K562 (cell line): ENCODE results near the gene KRT76. TPM values are rescaled to one million over a fixed set of nuclear protein-coding genes. Genes with fewer than 3 reads are reported as not detected.

Experiments used
- CBX2 ChIP-seq: fragments of 200-600 bp; sonication (generic); IDR thresholded peaks from one replicate; pipeline ENCODE4 v1.6.1; 2012; ENCODE audit warnings: mild to moderate bottlenecking, low read length, inconsistent platforms; ENCODE audit not compliant: insufficient read depth, poor library complexity, severe bottlenecking
- CTCFL ChIP-seq: IDR thresholded peaks from 2 replicates; pipeline ENCODE4 v1.6.1; 2011; ENCODE audit warnings: borderline replicate concordance, low read depth, mild to moderate bottlenecking, moderate library complexity, low read length; ENCODE audit not compliant: insufficient read depth, poor library complexity, severe bottlenecking
- CUX1 ChIP-seq: fragments of 200-800 bp; sonication (Bioruptor generic); IDR thresholded peaks from 2 replicates; pipeline ENCODE4 v1.6.1; 2016; ENCODE audit warnings: missing genetic modification characterization, missing compliant biosample characterization
- DMBX1 ChIP-seq: fragments of 250-450 bp; sonication (Bioruptor Pico); IDR thresholded peaks from 2 replicates; pipeline ENCODE4 v1.8.0; 2022; ENCODE audit warnings: inconsistent platforms, mild to moderate bottlenecking, moderate library complexity, borderline replicate concordance
- ELF4 ChIP-seq: fragments of 450-650 bp; formaldehyde crosslinking; IDR thresholded peaks from 2 replicates; pipeline ENCODE4 v1.4.0; 2022; ENCODE audit warnings: missing genetic modification characterization
- ETS1 ChIP-seq: conservative IDR thresholded peaks from 2 replicates; pipeline ENCODE4 v1.6.1; 2011; ENCODE audit warnings: low read depth, mild to moderate bottlenecking, low read length; ENCODE audit not compliant: control insufficient read depth
- FOXA3 ChIP-seq, 2 experiments: fragments of 450-650 bp in 1 of 2; sonication (generic) in 1 of 2; formaldehyde crosslinking; IDR thresholded peaks in 1 of 2; conservative IDR thresholded peaks in 1 of 2; 2 replicates each; pipeline versions ENCODE4 v1.4.0 to v1.8.0; 2020 to 2022; ENCODE audit warnings: mild to moderate bottlenecking in 2 of 2, missing genetic modification reagents in 1 of 2
- GTF2A2 ChIP-seq: IDR thresholded peaks from 2 replicates; pipeline ENCODE4 v1.6.1; 2016; ENCODE audit warnings: mild to moderate bottlenecking, missing genetic modification characterization, missing compliant biosample characterization
- GTF2F1 ChIP-seq: IDR thresholded peaks from 2 replicates; pipeline ENCODE4 v1.6.1; 2011; ENCODE audit warnings: low read depth, low read length, improper control_type of control experiment
- HDAC8 ChIP-seq: fragments of 450-650 bp; IDR thresholded peaks from 2 replicates; pipeline ENCODE4 v1.6.1; 2016; ENCODE audit warnings: mild to moderate bottlenecking, missing genetic modification characterization, moderate library complexity, missing compliant biosample characterization
- HMBOX1 ChIP-seq: sonication (generic); IDR thresholded peaks from 2 replicates; pipeline ENCODE4 v1.6.1; 2016
- HNRNPH1 ChIP-seq: fragments of 200-400 bp; formaldehyde crosslinking; optimal IDR thresholded peaks from 2 replicates; pipeline ENCODE3; 2017; ENCODE audit warnings: low read depth, mild to moderate bottlenecking, low read length, moderate library complexity
- HSF4 ChIP-seq: fragments of 250-450 bp; sonication (Bioruptor Pico); IDR thresholded peaks from 2 replicates; pipeline ENCODE4 v2.1.2; 2022; ENCODE audit warnings: mild to moderate bottlenecking, moderate library complexity, borderline replicate concordance
- KDM2B ChIP-seq: fragments of 250-450 bp; sonication (Bioruptor Pico); IDR thresholded peaks from 2 replicates; pipeline ENCODE4 v1.8.0; 2021; ENCODE audit warnings: mild to moderate bottlenecking, moderate library complexity
- MECOM ChIP-seq: fragments of 250-450 bp; sonication (Bioruptor Pico); IDR thresholded peaks from 2 replicates; pipeline ENCODE4 v1.8.0; 2022; ENCODE audit warnings: inconsistent platforms
- ZFX ChIP-seq: sonication (generic); formaldehyde crosslinking; IDR thresholded peaks from 2 replicates; pipeline ENCODE4 v1.8.0; 2022; ENCODE audit warnings: mild to moderate bottlenecking, missing genetic modification reagents, moderate library complexity
- ZNF197 ChIP-seq: fragments of 200-800 bp; sonication (Bioruptor generic); IDR thresholded peaks from 2 replicates; pipeline ENCODE4 v1.6.1; 2016; ENCODE audit warnings: low read depth, missing genetic modification characterization, missing compliant biosample characterization
- polyA plus RNA-seq, 8 experiments: library from polyadenylated mRNA; depleted of rRNA in 4 of 8; stranded (reverse) in 5 of 8; unstranded in 3 of 8; fragments of >200 nt; fragmentation: Nextera tagmentation in 2 of 8; fragmentation: Illumina TruSeq in 1 of 8; extraction: Ambion mirVana in 2 of 8; extraction: Trizol in 1 of 8; gene quantifications; 2 replicates each; pipeline versions ENCODE4 v1.2.1 to v1.2.3, GENCODE V29; 2011 to 2014; ENCODE audit warnings: inconsistent platforms in 1 of 8, missing spikeins in 1 of 8
- total RNA-seq, 7 experiments: library from RNA; depleted of rRNA in 6 of 7; stranded (reverse); fragments of >200 nt in 6 of 7; fragmentation: Illumina TruSeq in 2 of 7; extraction: Trizol in 2 of 7; gene quantifications; 2 replicates each; pipeline versions ENCODE4 v1.2.1 to v1.2.3, GENCODE V29; 2011 to 2021; ENCODE audit warnings: low replicate concordance in 1 of 7

Gene KRT76
- total and polyA plus RNA-seq, 9 of the 15 experiments (the other 6 are each of a cell fraction or from before 2014, with no cell fraction given) = not detected

- TF ChIP-seq HMBOX1 (no peak), HDAC8 (no peak), GTF2F1 (no peak), HSF4 (CRISPR knock-in tag) (no peak), ZFX (CRISPR knock-in tag) (no peak), CTCFL (no peak), CBX2 (no peak), FOXA3 (CRISPR knock-in tag; conservative IDR thresholded peaks at IDR 0.05 in 1 of 2, IDR thresholded peaks at IDR 0.05 in 1 of 2) (no peak), DMBX1 (CRISPR knock-in tag) (peak; percentile 72; the same call in 1 of the 2 replicates), HNRNPH1 (no peak), MECOM (CRISPR knock-in tag) (no peak), ELF4 (CRISPR knock-in tag) (0 out of 2 replicates have a peak, but pooled peaks have one; percentile 29), CUX1 (no peak), ZNF197 (peak; percentile 74; the same call in 1 of the 2 replicates), KDM2B (no peak), ETS1 (no peak), GTF2A2 (tag) (no peak)
These were observed 35.6 kb downstream of the KRT76 start (continued) for GRCh38 chr12:52741375-52742195.
